ENCODE measurements around the gene WDPCP.

The WDPCP gene

GRCh38 chr2:63436488-63436887 lies 151.8 kb downstream of the WDPCP start:
- Histone ChIP-seq H3K36me3 (ENCODE audit: insufficient read depth, low read length) (no peaks in the 10 kb centered on the region), H3K4me3 (ENCODE audit: low read depth in 1 of 2, low read length in 2 of 2) (no peak overlapping the region), H3K27ac (ENCODE audit: low read depth, low read length) (no peak overlapping the region), H3K9me3 (ENCODE audit: low read length) (no peaks in the 10 kb centered on the region), H3K27me3 (ENCODE audit: control insufficient read depth in 1 of 2, insufficient read depth in 2 of 2, low read length in 2 of 2) (no peaks in the 10 kb centered on the region), H3K9ac (ENCODE audit: low read length) (no peak overlapping the region), H3K4me1 (ENCODE audit: insufficient read depth, low read length) (no peaks in the 10 kb centered on the region)

DNA sequence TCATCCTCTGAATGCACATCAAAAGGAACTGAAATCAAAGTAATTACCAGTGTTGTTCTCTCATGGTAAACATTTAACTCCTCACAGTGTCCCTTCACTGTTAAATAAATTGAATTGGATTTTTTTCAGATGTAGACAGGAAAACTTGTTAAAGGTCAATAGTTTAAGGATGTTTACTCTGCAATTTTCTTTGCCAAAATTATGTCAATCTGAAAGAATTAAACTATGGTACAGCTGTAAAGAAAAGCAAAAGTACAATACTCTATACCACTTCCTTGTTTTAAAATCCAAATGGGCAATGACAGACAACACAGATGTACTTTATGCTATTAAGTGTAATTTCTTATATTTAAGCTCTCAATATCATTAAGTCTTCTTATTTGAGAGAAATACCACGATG lies 153.2 kb downstream of the WDPCP start:
- Histone ChIP-seq H3K27me3 (ENCODE audit: control insufficient read depth in 1 of 2, insufficient read depth in 2 of 2, low read length in 2 of 2) (no peaks in the 10 kb centered on the region), H3K36me3 (ENCODE audit: insufficient read depth, low read length) (no peaks in the 10 kb centered on the region), H3K4me3 (ENCODE audit: low read depth in 1 of 2, low read length in 2 of 2) (no peak overlapping the region), H3K4me1 (ENCODE audit: insufficient read depth, low read length) (no peaks in the 10 kb centered on the region), H3K9ac (ENCODE audit: low read length) (no peak overlapping the region), H3K9me3 (ENCODE audit: low read length) (no peaks in the 10 kb centered on the region), H3K27ac (ENCODE audit: low read depth, low read length) (no peak overlapping the region)

GRCh38 chr2:63434024-63435001 lies 154.0 kb downstream of the WDPCP start:
- Histone ChIP-seq H3K27ac (ENCODE audit: low read depth, low read length) (no peak overlapping the region), H3K9me3 (ENCODE audit: low read length) (no peaks in the 10 kb centered on the region), H3K27me3 (ENCODE audit: control insufficient read depth in 1 of 2, insufficient read depth in 2 of 2, low read length in 2 of 2) (no peaks in the 10 kb centered on the region)

DNA sequence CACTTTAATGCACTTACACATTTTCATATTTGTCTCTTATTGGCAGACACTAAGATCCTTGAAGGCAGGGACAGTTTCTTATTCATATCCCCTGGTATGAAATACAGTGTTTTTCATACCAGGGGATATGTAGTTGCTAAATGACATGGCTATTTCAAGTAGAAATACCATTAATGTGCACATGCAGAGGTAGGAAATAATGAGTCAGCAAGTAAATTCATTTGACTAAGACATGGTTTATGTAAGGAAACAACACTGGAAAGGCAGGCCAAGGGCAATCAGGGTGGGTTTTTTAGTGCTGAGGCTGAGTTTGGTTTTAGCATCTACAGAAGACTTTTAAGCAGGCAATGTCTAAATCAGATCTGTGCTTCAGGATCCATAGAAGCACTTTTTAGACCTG lies 155.9 kb downstream of the WDPCP start:
- H3K36me3 ChIP-seq (ENCODE audit: insufficient read depth, low read length): no peaks in the 10 kb centered on the region
- no peak overlapping the region for H3K9ac ChIP-seq (ENCODE audit: low read length)
- no peaks in the 10 kb centered on the region for H3K9me3 ChIP-seq (ENCODE audit: low read length)
- H3K4me3 ChIP-seq (ENCODE audit: low read depth in 1 of 2, low read length in 2 of 2): no peak overlapping the region
- no peak overlapping the region for H3K27ac ChIP-seq (ENCODE audit: low read depth, low read length)
- no peaks in the 10 kb centered on the region for H3K4me1 ChIP-seq (ENCODE audit: insufficient read depth, low read length)
- no peaks in the 10 kb centered on the region for H3K27me3 ChIP-seq (ENCODE audit: control insufficient read depth in 1 of 2, insufficient read depth in 2 of 2, low read length in 2 of 2)

More at GRCh38 chr2:63434024-63435001, 154.0 kb downstream of the WDPCP start:
- Histone ChIP-seq H3K4me1 (ENCODE audit: insufficient read depth, low read length) (no peaks in the 10 kb centered on the region), H3K4me3 (ENCODE audit: low read depth in 1 of 2, low read length in 2 of 2) (no peak overlapping the region), H3K36me3 (ENCODE audit: insufficient read depth, low read length) (no peaks in the 10 kb centered on the region), H3K9ac (ENCODE audit: low read length) (no peak overlapping the region)

DNA sequence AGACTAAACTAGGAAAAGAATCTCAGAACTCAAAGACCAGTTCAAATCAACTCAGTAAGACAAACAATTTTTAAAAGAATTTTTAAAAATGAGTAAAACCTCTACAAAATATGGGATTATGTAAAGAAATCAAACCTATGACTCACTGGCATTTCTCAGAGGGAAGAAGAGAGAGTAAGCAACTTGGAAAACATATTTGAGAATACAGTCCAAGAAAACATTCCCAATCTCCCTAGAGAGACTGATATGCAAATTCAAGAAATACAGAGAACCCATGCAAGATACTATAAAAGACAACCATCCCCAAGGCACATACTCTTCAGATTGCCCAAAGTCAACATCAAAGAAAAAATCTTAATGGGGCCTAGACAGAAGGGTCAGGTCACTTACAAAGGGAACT lies 162.7 kb downstream of the WDPCP start:
- H3K4me3 ChIP-seq (ENCODE audit: low read depth in 1 of 2, low read length in 2 of 2): no peak overlapping the region
- no peaks in the 10 kb centered on the region for H3K36me3 ChIP-seq (ENCODE audit: insufficient read depth, low read length)
- no peak overlapping the region for H3K27ac ChIP-seq (ENCODE audit: low read depth, low read length)
- no peaks in the 10 kb centered on the region for H3K27me3 ChIP-seq (ENCODE audit: control insufficient read depth in 1 of 2, insufficient read depth in 2 of 2, low read length in 2 of 2)
- no peak overlapping the region for H3K9ac ChIP-seq (ENCODE audit: low read length)
- no peaks in the 10 kb centered on the region for H3K9me3 ChIP-seq (ENCODE audit: low read length)
- no peaks in the 10 kb centered on the region for H3K4me1 ChIP-seq (ENCODE audit: insufficient read depth, low read length)

DNA sequence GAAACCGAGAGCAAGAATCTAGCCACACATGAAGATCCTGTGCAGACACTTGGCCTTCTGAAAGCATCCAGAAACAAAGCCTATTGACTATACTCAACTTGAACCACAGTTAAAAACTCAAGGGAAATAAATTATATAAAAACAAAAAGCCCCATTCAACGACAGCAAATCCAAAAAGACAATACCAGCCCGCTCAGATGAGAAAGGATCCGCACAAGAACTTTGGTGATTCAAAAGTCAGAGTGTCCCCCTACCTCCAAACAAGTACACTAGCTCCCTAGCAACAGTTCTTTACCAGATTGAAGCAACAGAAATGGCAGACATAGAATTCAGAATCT lies 163.2 kb downstream of the WDPCP start:
- H3K4me1 ChIP-seq (ENCODE audit: insufficient read depth, low read length): no peaks in the 10 kb centered on the region
- no peaks in the 10 kb centered on the region for H3K9me3 ChIP-seq (ENCODE audit: low read length)
- no peak overlapping the region for H3K9ac ChIP-seq (ENCODE audit: low read length)
- H3K4me3 ChIP-seq (ENCODE audit: low read depth in 1 of 2, low read length in 2 of 2): no peak overlapping the region
- H3K27ac ChIP-seq (ENCODE audit: low read depth, low read length): no peak overlapping the region
- H3K36me3 ChIP-seq (ENCODE audit: insufficient read depth, low read length): no peaks in the 10 kb centered on the region
- H3K27me3 ChIP-seq (ENCODE audit: control insufficient read depth in 1 of 2, insufficient read depth in 2 of 2, low read length in 2 of 2): no peaks in the 10 kb centered on the region

GRCh38 chr2:63424329-63425078 lies 163.8 kb downstream of the WDPCP start:
- Histone ChIP-seq H3K27me3 (ENCODE audit: control insufficient read depth in 1 of 2, insufficient read depth in 2 of 2, low read length in 2 of 2) (no peaks in the 10 kb centered on the region), H3K27ac (ENCODE audit: low read depth, low read length) (no peak overlapping the region), H3K4me3 (ENCODE audit: low read depth in 1 of 2, low read length in 2 of 2) (no peak overlapping the region)

GRCh38 chr2:63422556-63422955 lies 165.7 kb downstream of the WDPCP start:
- Histone ChIP-seq H3K9me3 (ENCODE audit: low read length) (no peaks in the 10 kb centered on the region), H3K4me1 (ENCODE audit: insufficient read depth, low read length) (no peaks in the 10 kb centered on the region), H3K36me3 (ENCODE audit: insufficient read depth, low read length) (no peaks in the 10 kb centered on the region), H3K27ac (ENCODE audit: low read depth, low read length) (no peak overlapping the region), H3K9ac (ENCODE audit: low read length) (no peak overlapping the region), H3K27me3 (ENCODE audit: control insufficient read depth in 1 of 2, insufficient read depth in 2 of 2, low read length in 2 of 2) (no peaks in the 10 kb centered on the region), H3K4me3 (ENCODE audit: low read depth in 1 of 2, low read length in 2 of 2) (no peak overlapping the region)

More at GRCh38 chr2:63424329-63425078, 163.8 kb downstream of the WDPCP start:
- H3K36me3 ChIP-seq (ENCODE audit: insufficient read depth, low read length): no peaks in the 10 kb centered on the region
- H3K9me3 ChIP-seq (ENCODE audit: low read length): no peaks in the 10 kb centered on the region
- H3K4me1 ChIP-seq (ENCODE audit: insufficient read depth, low read length): no peaks in the 10 kb centered on the region
- no peak overlapping the region for H3K9ac ChIP-seq (ENCODE audit: low read length)

GRCh38 chr2:63408530-63408929 lies 179.7 kb downstream of the WDPCP start:
- Histone ChIP-seq H3K9me3 (ENCODE audit: low read length) (no peaks in the 10 kb centered on the region), H3K9ac (ENCODE audit: low read length) (no peak overlapping the region), H3K4me1 (ENCODE audit: insufficient read depth, low read length) (no peaks in the 10 kb centered on the region), H3K27ac (ENCODE audit: low read depth, low read length) (no peak overlapping the region), H3K4me3 (ENCODE audit: low read depth in 1 of 2, low read length in 2 of 2) (no peak overlapping the region), H3K27me3 (ENCODE audit: control insufficient read depth in 1 of 2, insufficient read depth in 2 of 2, low read length in 2 of 2) (no peaks in the 10 kb centered on the region), H3K36me3 (ENCODE audit: insufficient read depth, low read length) (no peaks in the 10 kb centered on the region)

DNA sequence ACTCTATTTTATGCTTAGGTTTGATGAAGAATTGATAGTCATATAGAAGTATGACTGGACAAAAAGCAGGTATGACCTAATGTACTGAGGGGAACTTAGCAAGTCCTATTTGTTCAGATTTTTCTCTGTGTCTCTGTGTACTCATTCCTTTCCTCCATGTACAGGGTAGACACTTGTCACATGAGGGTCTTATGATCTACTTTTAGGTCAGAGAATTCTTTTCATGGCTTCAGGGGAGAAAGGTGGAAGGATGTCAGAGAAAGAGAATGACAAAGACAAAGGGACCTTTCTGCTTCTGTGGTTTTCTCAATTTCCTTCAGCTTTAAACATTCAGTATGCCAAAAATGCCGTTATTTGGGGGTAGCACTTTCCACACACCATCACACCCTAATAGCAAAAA lies 181.6 kb downstream of the WDPCP start:
- no peaks in the 10 kb centered on the region for H3K36me3 ChIP-seq (ENCODE audit: insufficient read depth, low read length)
- H3K27me3 ChIP-seq (ENCODE audit: control insufficient read depth in 1 of 2, insufficient read depth in 2 of 2, low read length in 2 of 2): no peaks in the 10 kb centered on the region
- no peak overlapping the region for H3K27ac ChIP-seq (ENCODE audit: low read depth, low read length)
- H3K9me3 ChIP-seq (ENCODE audit: low read length): no peaks in the 10 kb centered on the region
- no peaks in the 10 kb centered on the region for H3K4me1 ChIP-seq (ENCODE audit: insufficient read depth, low read length)
- H3K9ac ChIP-seq (ENCODE audit: low read length): no peak overlapping the region
- H3K4me3 ChIP-seq (ENCODE audit: low read depth in 1 of 2, low read length in 2 of 2): no peak overlapping the region

GRCh38 chr2:63403820-63404219 lies 184.5 kb downstream of the WDPCP start:
- Histone ChIP-seq H3K4me3 (ENCODE audit: low read depth in 1 of 2, low read length in 2 of 2) (no peak overlapping the region), H3K27me3 (ENCODE audit: control insufficient read depth in 1 of 2, insufficient read depth in 2 of 2, low read length in 2 of 2) (no peaks in the 10 kb centered on the region), H3K36me3 (ENCODE audit: insufficient read depth, low read length) (no peaks in the 10 kb centered on the region), H3K9me3 (ENCODE audit: low read length) (no peaks in the 10 kb centered on the region), H3K9ac (ENCODE audit: low read length) (no peak overlapping the region), H3K4me1 (ENCODE audit: insufficient read depth, low read length) (no peaks in the 10 kb centered on the region), H3K27ac (ENCODE audit: low read depth, low read length) (no peak overlapping the region)
